ENCODE results near the gene YTHDF2.

YTHDF2 gene

DNA sequence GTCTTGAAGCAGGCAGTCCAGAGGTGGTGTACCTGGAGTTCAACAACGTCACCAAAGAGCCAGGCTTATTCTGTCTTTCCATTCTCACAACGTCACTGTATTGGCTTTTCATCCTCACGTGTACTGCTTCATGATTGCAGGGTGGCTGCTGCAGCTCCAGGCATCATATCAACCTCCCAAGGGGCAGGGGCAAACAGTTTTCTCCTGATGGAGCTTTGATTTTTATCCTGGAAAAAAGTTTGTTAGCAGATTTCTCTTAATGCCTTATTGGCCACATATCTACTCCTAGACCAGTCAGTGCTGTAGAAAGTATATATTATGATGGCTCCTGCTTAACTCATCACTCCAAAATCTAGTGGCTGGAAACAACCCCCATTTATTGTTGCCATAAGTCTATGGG, 66.9 kb downstream of the YTHDF2 start:
- no peak for DNase-seq

DNA sequence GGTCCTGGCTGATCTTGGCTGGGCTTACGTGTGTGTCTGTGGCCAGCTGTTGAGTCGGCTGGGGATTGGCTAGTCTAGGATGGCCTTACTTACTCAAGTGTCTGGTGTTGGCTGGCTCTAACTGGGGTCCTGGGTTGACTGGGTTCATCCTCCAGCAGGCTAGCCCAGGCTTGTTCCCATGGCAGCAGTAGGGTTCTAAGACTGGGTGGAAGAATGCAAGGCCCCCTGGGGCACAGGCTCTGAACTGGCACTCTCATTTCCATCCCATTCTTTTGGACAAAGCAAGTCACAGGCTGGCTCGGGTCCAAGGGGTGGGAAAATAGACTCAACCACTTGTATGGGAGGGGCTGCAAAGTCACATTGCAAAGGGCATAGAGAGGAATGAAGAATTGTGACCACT, 67.3 kb downstream of the YTHDF2 start:
- DNase-seq = no peak

DNA sequence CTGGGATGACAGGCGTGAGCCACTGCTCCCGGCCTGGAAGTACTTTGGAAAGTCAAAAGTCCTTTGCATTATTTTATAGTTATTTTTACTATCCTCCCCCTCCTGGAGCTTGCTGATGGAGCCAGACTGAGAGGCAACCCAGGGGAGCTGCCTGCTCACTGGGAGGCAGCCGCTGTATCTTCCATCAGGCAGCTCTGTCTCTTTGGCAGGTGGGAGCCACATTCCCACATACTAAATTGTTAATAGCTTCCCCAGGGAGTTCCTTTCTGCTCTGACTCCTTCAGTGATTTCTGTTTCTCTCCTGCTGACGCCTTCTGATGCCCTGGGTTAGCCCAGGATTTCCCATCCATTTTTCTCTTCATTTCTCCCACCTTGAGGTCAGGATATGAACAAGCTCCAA, 70.3 kb downstream of the YTHDF2 start:
- no peak for DNase-seq

DNA sequence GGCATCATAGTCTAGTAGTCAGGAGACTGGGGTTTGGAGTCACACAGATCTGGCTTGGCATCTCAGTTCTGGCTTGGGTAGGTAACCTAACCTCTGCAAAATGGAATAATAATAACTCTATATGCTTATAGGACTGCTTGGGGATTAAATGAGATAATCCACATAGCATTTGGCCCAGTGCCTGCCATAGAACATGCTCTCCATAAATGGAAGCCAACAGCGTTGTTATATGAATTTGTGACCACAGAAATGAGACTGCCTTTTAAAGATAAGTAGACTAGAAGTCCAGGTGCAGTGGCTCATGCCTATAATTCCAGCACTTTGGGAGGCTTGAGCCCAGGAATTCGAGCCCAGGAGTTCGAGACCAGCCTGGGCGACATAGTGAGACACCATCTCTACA, 71.2 kb downstream of the YTHDF2 start:
- DNase-seq = no peak

DNA sequence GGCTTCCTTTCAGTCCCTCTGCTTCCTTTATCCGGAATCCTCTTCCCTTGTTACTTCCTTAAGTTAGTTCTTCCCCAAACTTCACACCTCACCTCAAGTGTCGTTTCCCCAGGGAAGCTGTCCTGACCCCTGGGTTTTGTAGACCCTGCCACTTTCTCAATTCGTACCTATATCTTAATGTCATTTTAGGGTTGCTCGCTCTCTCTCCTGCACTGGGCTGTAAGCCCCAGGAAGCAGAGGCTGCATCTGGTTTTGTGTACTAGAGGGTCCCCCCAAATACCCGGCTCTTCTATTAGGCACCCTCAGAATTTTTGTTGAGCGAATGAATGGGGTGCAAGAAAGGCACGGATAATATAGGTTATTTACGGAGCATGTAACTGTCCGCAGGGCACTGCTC, 74.6 kb downstream of the YTHDF2 start:
- no peak for DNase-seq

DNA sequence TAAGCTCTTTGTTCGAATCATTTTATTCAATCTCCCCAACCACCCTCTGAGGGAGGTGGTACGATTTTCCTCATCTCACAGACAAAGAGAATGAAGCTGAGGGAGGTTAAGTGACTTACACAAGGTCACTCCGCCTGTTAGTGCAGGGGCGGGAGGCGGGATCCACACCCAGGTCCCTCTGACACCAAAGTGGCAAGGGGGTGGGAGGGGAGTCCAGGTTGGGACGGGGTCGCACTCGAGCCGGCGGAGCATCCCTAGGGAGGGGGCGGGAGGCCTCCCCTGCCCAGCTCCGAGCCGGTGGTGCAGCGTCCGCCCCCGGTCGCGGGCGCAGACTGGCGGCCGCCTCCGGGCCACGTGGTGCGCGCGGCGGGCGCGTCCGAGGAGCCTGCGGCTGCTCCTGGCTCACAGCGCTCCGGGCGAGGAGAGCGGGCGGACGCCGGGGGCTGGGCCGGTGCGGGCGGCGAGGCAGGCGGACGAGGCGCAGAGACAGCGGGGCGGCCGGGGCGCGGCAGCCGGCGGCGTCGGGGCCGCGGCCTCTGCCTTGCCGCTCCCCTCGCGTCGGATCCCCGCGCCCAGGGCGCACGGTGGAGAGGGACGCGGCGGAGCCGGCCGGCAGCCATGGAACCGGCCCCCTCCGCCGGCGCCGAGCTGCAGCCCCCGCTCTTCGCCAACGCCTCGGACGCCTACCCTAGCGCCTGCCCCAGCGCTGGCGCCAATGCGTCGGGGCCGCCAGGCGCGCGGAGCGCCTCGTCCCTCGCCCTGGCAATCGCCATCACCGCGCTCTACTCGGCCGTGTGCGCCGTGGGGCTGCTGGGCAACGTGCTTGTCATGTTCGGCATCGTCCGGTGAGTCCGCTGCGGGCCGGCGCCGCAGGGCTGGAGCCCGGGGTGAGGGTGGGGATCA, 75.3 kb downstream of the YTHDF2 start, which contains the start of gene OPRD1:
TSS of gene OPRD1 (plus strand) at position 405 of the 903 bp plus-strand sequence. CDS start at position 619, 214 bp downstream.
- peak; percentile 61 for DNase-seq

DNA sequence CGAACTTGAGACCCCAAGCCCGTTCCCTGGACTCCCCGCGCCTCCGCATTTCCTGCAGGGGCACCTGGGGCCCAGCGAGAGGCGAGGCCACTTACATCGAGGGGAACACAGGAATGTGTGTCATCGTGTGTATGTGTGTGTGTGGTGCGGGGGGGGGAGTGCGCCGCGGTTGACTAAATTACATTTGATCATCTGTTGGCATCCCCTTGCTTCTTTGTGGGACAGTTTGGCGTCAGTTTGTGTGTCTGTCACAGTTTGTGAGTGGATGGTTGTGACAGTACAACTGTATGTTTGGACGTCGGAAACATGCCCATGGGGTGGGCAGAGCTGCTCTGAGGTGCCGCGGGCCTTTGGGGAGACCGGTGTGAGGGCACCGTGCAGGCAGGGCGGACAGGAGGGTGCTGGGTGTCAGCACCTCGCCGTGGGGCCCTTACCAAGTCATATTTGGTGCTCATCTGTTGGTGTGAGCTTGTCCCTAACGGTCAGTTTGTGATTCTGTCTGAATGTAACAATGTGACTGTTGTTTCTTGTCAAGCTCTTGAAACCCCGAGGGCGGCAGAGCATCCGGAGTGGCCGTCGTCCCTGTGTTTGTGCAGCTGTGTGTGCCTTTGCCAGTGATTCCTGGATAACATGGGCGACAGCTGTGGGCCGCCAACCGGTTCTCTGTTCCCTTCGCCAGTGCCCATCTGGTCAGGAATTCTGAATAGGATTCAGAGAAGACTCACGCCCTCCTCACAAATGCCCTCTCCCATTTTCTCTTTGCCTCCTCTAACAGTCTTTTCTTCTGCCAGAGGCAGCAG, 76.1 kb downstream of the YTHDF2 start:
- DNase-seq = peak; percentile 85

DNA sequence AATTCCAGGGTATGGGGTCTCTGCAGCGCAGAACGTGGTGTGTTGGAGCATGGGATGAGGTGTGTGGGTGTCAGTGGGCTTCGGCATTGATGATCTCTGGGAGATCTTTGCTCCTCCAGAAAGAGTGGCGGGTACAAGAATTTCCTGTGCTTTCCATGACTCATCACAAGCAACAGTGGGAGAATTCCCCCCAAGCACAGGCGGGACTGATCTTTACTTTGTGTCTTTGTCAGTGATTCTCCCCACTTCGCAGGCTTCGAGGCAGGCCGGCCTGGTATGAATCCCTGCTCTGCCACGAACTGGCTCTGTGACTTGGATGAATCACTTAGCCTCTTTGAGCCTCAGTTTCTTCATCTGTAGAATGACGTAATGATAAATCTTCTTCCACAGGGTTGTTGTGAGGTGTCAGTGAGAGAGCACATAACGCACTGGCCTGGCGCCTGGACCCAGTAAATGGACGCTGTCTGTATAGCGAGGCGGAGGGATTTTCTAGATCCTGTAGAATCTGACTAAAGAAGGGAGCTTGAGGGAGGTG, 77.3 kb downstream of the YTHDF2 start:
- no peak for DNase-seq

DNA sequence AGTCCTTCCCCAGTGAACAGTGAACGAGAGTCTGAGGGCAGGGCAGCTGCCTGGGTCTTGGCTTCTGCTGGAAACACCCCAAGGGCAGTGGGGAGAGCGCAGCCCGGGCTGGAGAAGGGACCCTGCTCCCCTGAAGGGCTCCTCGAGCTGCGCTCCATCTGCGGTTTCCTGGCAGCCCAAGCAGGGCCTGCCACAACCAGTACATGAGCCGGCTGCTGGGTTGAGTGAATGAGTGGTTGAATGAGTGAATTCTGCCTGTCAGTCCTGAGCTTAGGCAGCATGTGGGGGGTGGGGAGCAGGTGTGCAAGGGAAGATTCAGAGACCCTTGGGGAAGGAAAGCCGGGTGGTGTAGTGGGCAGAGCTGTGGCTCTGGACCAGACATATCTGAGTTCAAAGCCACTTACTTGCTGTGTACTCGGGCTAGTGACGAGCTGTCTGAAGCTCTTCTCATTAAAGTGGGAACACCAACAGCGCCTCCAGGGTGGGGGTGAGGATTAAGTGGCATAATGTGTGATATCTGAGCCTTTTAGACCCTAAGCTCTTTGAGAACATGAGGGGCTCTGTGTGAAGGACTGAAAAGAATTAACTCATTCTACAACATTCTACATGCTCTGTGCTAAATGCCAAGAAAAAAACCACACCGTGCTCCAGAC, 78.9 kb downstream of the YTHDF2 start:
- DNase-seq = no peak

DNA sequence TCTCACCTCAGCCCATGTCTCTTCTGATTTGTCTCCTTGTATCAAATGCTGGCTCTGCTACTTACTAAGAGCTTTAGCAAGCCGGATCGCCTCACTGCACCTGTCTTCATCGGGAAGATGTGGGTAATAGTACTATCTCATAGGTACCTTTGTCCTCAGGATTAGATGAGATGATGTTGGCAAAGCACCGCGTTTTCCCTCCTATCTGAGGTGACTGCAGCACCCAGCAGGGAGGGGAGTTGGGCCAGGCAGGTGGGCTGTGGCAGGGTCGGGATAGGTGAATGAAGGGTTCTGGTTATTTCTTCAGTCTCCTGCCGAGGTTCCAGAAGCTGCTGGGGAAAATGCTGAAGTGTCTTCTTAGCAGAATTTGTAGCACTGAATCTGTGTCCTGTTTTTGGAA, 80.4 kb downstream of the YTHDF2 start:
- DNase-seq = no peak

DNA sequence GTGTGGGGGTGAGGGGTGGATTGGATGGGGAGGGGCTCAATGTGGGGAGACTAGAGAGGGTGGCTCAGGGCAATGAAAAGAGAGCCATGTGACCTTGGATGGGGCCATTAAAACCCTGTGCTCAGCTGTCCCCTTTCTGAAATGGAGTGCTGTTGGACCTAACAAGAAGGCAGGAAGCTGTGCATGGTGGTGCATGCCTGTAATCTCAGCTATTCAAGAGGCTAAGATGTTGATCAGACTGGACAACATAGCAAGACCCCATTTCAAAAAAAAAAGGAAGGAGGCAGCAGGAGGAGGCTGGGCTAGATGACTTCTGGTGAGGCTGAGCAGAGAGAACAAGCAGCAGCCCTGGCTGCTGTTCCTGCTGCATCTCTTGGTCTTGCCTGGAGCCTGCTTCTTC, 82.3 kb downstream of the YTHDF2 start:
- no peak for DNase-seq
